Measurements from ENCODE around the gene SP100.

Gene SP100

DNA sequence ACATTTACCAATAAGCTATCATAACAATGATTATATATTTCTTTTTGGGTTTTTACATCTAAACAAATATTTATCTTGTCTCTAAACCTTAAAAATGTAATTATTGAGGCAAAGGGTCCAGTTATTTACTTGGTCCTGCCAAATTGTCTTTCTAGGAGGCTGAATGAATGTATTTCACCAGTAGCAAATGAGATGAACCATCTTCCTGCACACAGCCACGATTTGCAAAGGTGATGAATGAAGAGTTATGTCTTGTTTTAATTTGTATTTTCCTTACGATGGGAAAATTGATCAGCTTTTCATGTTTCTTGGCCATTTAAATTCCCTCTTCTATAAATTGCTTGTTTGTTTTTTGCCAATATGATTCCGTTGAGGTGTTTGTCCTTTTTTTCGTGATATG, 1.4 kb downstream of the SP100 start:
- DNase-seq: no peak

DNA sequence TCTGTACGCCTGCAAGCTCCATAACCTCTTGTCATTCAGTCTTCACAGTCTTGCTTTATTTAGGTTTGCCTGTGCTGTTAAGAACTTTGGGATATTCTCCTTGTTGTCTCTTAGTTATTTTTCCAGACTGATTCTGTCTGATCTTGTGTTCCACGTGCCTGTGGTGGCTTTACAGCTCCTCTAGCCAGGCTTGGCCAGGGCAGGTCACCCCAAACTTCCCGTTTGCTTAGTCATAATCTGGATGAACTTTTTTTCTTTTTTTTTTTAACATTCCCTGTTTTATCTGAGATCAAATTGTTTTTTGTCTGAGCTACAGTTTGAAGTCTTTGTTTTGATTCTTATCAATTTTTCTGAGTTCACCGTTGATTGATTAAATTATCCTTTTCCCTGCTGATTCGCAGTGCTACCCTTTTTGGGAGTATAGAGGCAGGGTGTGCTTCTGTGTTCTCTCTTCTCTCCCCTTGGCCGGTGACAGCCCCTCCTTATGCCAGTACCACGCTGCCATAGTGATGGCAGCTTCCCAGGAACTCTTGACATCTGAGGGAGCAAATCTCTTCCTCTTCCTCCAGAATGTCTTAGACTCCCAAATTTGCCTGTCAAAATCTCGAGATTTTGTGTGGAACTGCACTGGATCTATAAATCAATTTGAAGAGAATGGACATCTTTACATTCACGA, 2.5 kb downstream of the SP100 start:
- no peak for DNase-seq
- Histone ChIP-seq H3K14ac (ENCODE audit: low read length) (no peak overlapping the region), H3K9me3 (ENCODE audit: insufficient read depth, low read depth, low read length) (no peaks in the 10 kb centered on the region), H3K9ac (ENCODE audit: low read length) (no peak overlapping the region), H3K4me3 (ENCODE audit: low read depth, low read length) (no peak overlapping the region), H4K91ac (ENCODE audit: low read depth, low read length) (no peak overlapping the region), H3K4me1 (ENCODE audit: control insufficient read depth in 1 of 2, insufficient read depth in 2 of 2, low read length in 2 of 2) (peaks cover 6% of the 10 kb centered on the region in 2 experiments), H4K8ac (ENCODE audit: low read depth, low read length) (no peak overlapping the region), H3K79me1 (ENCODE audit: low read length) (peaks cover 5% of the 10 kb centered on the region), H3K27me3 (ENCODE audit: insufficient read depth, low read length) (no peaks in the 10 kb centered on the region), H3K36me3 (ENCODE audit: control insufficient read depth in 1 of 2, insufficient read depth in 2 of 2, low read length in 2 of 2) (no peaks in the 10 kb centered on the region), H2BK12ac (ENCODE audit: low read length) (no peak overlapping the region), H2BK120ac (ENCODE audit: insufficient read depth, low read length, poor library complexity) (no peak overlapping the region), H4K12ac (ENCODE audit: low read depth, low read length) (no peak overlapping the region), H3K4me2 (ENCODE audit: low read length) (no peak overlapping the region), H2AK5ac (ENCODE audit: low read length) (no peak overlapping the region), H3K18ac (ENCODE audit: low read length) (no peak overlapping the region), H2AFZ (ENCODE audit: insufficient read depth, low read length, poor library complexity) (no peak overlapping the region), H2BK5ac (ENCODE audit: low read depth, low read length, poor library complexity) (no peak overlapping the region), H3K79me2 (ENCODE audit: control insufficient read depth, insufficient read depth, low read length, poor library complexity) (no peaks in the 10 kb centered on the region), H3K27ac (ENCODE audit: low read depth, low read length) (no peak overlapping the region), H3K4ac (ENCODE audit: low read depth, low read length) (no peak overlapping the region), H3K23ac (ENCODE audit: low read length) (no peak overlapping the region)
- no CpG with 5 or more reads among the region's 9 CpGs for WGBS (ENCODE audit: extremely low coverage, insufficient coverage, insufficient read length)

More for the DNA sequence above, 1.4 kb downstream of the SP100 start:
- Histone ChIP-seq H3K23ac (ENCODE audit: low read length) (no peak overlapping the region), H2AFZ (ENCODE audit: insufficient read depth, low read length, poor library complexity) (no peak overlapping the region), H4K8ac (ENCODE audit: low read depth, low read length) (no peak overlapping the region), H4K12ac (ENCODE audit: low read depth, low read length) (no peak overlapping the region), H2BK5ac (ENCODE audit: low read depth, low read length, poor library complexity) (no peak overlapping the region), H3K14ac (ENCODE audit: low read length) (no peak overlapping the region), H3K4me1 (ENCODE audit: control insufficient read depth in 1 of 2, insufficient read depth in 2 of 2, low read length in 2 of 2) (peaks cover 6% of the 10 kb centered on the region in 2 experiments), H3K18ac (ENCODE audit: low read length) (no peak overlapping the region), H2BK12ac (ENCODE audit: low read length) (no peak overlapping the region), H3K4ac (ENCODE audit: low read depth, low read length) (no peak overlapping the region), H2BK120ac (ENCODE audit: insufficient read depth, low read length, poor library complexity) (no peak overlapping the region), H3K79me1 (ENCODE audit: low read length) (peaks cover 5% of the 10 kb centered on the region), H3K9ac (ENCODE audit: low read length) (no peak overlapping the region), H2AK5ac (ENCODE audit: low read length) (no peak overlapping the region), H3K79me2 (ENCODE audit: control insufficient read depth, insufficient read depth, low read length, poor library complexity) (no peaks in the 10 kb centered on the region), H3K27me3 (ENCODE audit: insufficient read depth, low read length) (no peaks in the 10 kb centered on the region), H3K9me3 (ENCODE audit: insufficient read depth, low read depth, low read length) (peaks cover 5% of the 10 kb centered on the region), H3K27ac (ENCODE audit: low read depth, low read length) (no peak overlapping the region), H3K4me2 (ENCODE audit: low read length) (no peak overlapping the region), H3K36me3 (ENCODE audit: control insufficient read depth in 1 of 2, insufficient read depth in 2 of 2, low read length in 2 of 2) (no peaks in the 10 kb centered on the region), H3K4me3 (ENCODE audit: low read depth, low read length) (no peak overlapping the region), H4K91ac (ENCODE audit: low read depth, low read length) (no peak overlapping the region)
- WGBS (ENCODE audit: extremely low coverage, insufficient coverage, insufficient read length): no CpG with 5 or more reads among the region's 4 CpGs

DNA sequence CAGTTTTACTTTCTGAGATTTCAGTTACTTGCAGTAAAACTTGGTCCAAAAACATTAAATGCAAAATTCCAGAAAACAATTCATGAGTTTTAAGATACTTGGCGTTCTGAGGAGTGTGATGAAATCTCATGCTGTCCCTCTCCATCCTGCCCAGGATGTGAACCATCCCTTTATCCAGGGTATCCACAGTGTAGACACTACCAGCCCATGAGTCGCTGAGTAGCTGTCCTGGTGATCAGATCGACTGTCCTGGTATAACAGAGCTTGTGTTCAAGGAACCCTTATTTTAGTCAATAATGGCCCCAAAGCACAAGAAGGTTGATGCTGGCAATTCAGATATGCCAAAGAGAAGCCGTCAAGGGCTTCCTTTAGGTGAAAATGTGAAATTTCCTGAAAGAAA, 3.2 kb downstream of the SP100 start:
- no peak overlapping the region for H3K27ac ChIP-seq (ENCODE audit: low read depth, low read length)
- H3K4ac ChIP-seq (ENCODE audit: low read depth, low read length): no peak overlapping the region
- no CpG with 5 or more reads among the region's 4 CpGs for WGBS (ENCODE audit: extremely low coverage, insufficient coverage, insufficient read length)
- no peak overlapping the region for H3K9ac ChIP-seq (ENCODE audit: low read length)
- H3K79me2 ChIP-seq (ENCODE audit: control insufficient read depth, insufficient read depth, low read length, poor library complexity): no peaks in the 10 kb centered on the region
- H2BK5ac ChIP-seq (ENCODE audit: low read depth, low read length, poor library complexity): no peak overlapping the region
- peaks cover 5% of the 10 kb centered on the region for H3K79me1 ChIP-seq (ENCODE audit: low read length)
- H3K36me3 ChIP-seq (ENCODE audit: control insufficient read depth in 1 of 2, insufficient read depth in 2 of 2, low read length in 2 of 2): no peaks in the 10 kb centered on the region
- no peak overlapping the region for H4K91ac ChIP-seq (ENCODE audit: low read depth, low read length)
- H2AFZ ChIP-seq (ENCODE audit: insufficient read depth, low read length, poor library complexity): no peak overlapping the region
- peaks cover 6% of the 10 kb centered on the region in 2 experiments for H3K4me1 ChIP-seq (ENCODE audit: control insufficient read depth in 1 of 2, insufficient read depth in 2 of 2, low read length in 2 of 2)
- no peak overlapping the region for H2BK120ac ChIP-seq (ENCODE audit: insufficient read depth, low read length, poor library complexity)
- H3K4me2 ChIP-seq (ENCODE audit: low read length): no peak overlapping the region
- no peak overlapping the region for H3K4me3 ChIP-seq (ENCODE audit: low read depth, low read length)
- H3K27me3 ChIP-seq (ENCODE audit: insufficient read depth, low read length): no peaks in the 10 kb centered on the region
- no peak for DNase-seq
- no peaks in the 10 kb centered on the region for H3K9me3 ChIP-seq (ENCODE audit: insufficient read depth, low read depth, low read length)
- no peak overlapping the region for H2BK12ac ChIP-seq (ENCODE audit: low read length)
- H2AK5ac ChIP-seq (ENCODE audit: low read length): no peak overlapping the region
- H3K18ac ChIP-seq (ENCODE audit: low read length): no peak overlapping the region
- H3K14ac ChIP-seq (ENCODE audit: low read length): no peak overlapping the region
- no peak overlapping the region for H4K8ac ChIP-seq (ENCODE audit: low read depth, low read length)
- H4K12ac ChIP-seq (ENCODE audit: low read depth, low read length): no peak overlapping the region
- H3K23ac ChIP-seq (ENCODE audit: low read length): no peak overlapping the region

DNA sequence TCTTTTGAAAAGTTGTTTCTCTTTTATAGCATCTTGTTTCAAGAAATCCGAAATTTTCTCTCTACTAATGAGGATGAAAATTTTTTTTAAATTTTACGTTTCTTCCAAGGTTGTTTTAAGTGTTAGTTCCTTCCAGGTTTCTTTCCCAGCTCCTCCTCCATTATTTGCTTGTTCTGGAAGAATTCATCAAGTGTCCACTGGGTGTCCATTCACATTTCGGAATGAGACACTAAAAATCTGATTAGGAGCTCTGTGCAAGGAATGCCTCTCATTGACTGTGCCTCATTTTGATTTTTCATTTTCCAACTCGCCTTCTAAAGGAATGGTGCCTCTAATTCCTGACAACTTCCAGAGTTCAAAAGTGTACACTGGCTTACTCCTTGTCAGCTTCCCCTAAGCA, 6.1 kb downstream of the SP100 start:
- Histone ChIP-seq H3K4me2 (ENCODE audit: low read length) (no peak overlapping the region), H2BK12ac (ENCODE audit: low read length) (no peak overlapping the region), H2BK5ac (ENCODE audit: low read depth, low read length, poor library complexity) (no peak overlapping the region)

More for the DNA sequence above, 6.1 kb downstream of the SP100 start:
- no peak overlapping the region for H4K91ac ChIP-seq (ENCODE audit: low read depth, low read length)
- no peak overlapping the region for H3K18ac ChIP-seq (ENCODE audit: low read length)
- H3K23ac ChIP-seq (ENCODE audit: low read length): no peak overlapping the region
- H2BK120ac ChIP-seq (ENCODE audit: insufficient read depth, low read length, poor library complexity): no peak overlapping the region
- H2AFZ ChIP-seq (ENCODE audit: insufficient read depth, low read length, poor library complexity): no peak overlapping the region
- no peak overlapping the region for H4K12ac ChIP-seq (ENCODE audit: low read depth, low read length)
- no peak overlapping the region for H3K14ac ChIP-seq (ENCODE audit: low read length)
- no peak for DNase-seq
- H3K27me3 ChIP-seq (ENCODE audit: insufficient read depth, low read length): no peaks in the 10 kb centered on the region
- no peaks in the 10 kb centered on the region for H3K9me3 ChIP-seq (ENCODE audit: insufficient read depth, low read depth, low read length)
- no peak overlapping the region for H3K4ac ChIP-seq (ENCODE audit: low read depth, low read length)
- H3K9ac ChIP-seq (ENCODE audit: low read length): no peak overlapping the region
- no peaks in the 10 kb centered on the region for H3K79me2 ChIP-seq (ENCODE audit: control insufficient read depth, insufficient read depth, low read length, poor library complexity)
- no peaks in the 10 kb centered on the region for H3K79me1 ChIP-seq (ENCODE audit: low read length)
- H2AK5ac ChIP-seq (ENCODE audit: low read length): no peak overlapping the region
- no peaks in the 10 kb centered on the region for H3K36me3 ChIP-seq (ENCODE audit: control insufficient read depth in 1 of 2, insufficient read depth in 2 of 2, low read length in 2 of 2)
- H3K4me1 ChIP-seq (ENCODE audit: control insufficient read depth in 1 of 2, insufficient read depth in 2 of 2, low read length in 2 of 2): no peaks in the 10 kb centered on the region
- WGBS (ENCODE audit: extremely low coverage, insufficient coverage, insufficient read length): no CpG with 5 or more reads among the region's 4 CpGs
- no peak overlapping the region for H3K27ac ChIP-seq (ENCODE audit: low read depth, low read length)
- H4K8ac ChIP-seq (ENCODE audit: low read depth, low read length): no peak overlapping the region
- no peak overlapping the region for H3K4me3 ChIP-seq (ENCODE audit: low read depth, low read length)
